ENCODE results near the gene GTF2H2C.
"Not testable (repeated sequence)": the region's sequence is repeated elsewhere in the genome, so short reads cannot be mapped to it uniquely, and the experiment has no call there.

DNA sequence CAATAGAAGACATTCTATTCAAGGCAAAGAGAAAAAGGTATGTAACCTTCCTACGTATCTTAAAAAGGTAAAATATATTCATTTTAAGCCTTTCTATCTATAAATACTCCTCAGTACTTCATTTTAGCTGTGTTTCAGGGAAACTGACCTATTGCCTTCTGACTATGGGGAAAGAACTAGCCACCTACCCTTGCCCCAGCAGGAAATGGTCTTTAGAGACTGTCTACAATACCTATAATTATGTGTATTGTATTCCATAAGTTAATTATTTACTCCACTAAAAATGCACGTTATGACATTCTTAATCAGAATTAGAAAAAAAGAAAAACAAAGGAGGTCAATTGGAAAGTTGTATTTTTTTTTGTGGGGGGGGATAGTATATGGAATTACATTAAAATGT, 6.2 kb downstream of the GTF2H2C start:
- TF ChIP-seq, protein P1, sequence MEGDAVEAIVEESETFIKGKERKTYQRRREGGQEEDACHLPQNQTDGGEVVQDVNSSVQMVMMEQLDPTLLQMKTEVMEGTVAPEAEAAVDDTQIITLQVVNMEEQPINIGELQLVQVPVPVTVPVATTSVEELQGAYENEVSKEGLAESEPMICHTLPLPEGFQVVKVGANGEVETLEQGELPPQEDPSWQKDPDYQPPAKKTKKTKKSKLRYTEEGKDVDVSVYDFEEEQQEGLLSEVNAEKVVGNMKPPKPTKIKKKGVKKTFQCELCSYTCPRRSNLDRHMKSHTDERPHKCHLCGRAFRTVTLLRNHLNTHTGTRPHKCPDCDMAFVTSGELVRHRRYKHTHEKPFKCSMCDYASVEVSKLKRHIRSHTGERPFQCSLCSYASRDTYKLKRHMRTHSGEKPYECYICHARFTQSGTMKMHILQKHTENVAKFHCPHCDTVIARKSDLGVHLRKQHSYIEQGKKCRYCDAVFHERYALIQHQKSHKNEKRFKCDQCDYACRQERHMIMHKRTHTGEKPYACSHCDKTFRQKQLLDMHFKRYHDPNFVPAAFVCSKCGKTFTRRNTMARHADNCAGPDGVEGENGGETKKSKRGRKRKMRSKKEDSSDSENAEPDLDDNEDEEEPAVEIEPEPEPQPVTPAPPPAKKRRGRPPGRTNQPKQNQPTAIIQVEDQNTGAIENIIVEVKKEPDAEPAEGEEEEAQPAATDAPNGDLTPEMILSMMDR (IDR thresholded peaks at IDR 0.05; ENCODE audit: poor library complexity, severe bottlenecking), result not testable (repeated sequence)
- not testable (repeated sequence) for TF ChIP-seq EP300 (conservative IDR thresholded peaks at IDR 0.05; ENCODE audit: poor library complexity, severe bottlenecking); MXI1 (conservative IDR thresholded peaks at IDR 0.05; ENCODE audit: poor library complexity, severe bottlenecking); EZH2 (IDR thresholded peaks at IDR 0.05; ENCODE audit: borderline replicate concordance, insufficient read depth, low read length, poor library complexity, severe bottlenecking); POLR2AphosphoS5 (IDR thresholded peaks at IDR 0.05); RAD21 (conservative IDR thresholded peaks at IDR 0.05); TAF1 (IDR thresholded peaks at IDR 0.05; ENCODE audit: low read depth); SMC3 (conservative IDR thresholded peaks at IDR 0.05; ENCODE audit: poor library complexity)
- TF ChIP-seq, protein P2, sequence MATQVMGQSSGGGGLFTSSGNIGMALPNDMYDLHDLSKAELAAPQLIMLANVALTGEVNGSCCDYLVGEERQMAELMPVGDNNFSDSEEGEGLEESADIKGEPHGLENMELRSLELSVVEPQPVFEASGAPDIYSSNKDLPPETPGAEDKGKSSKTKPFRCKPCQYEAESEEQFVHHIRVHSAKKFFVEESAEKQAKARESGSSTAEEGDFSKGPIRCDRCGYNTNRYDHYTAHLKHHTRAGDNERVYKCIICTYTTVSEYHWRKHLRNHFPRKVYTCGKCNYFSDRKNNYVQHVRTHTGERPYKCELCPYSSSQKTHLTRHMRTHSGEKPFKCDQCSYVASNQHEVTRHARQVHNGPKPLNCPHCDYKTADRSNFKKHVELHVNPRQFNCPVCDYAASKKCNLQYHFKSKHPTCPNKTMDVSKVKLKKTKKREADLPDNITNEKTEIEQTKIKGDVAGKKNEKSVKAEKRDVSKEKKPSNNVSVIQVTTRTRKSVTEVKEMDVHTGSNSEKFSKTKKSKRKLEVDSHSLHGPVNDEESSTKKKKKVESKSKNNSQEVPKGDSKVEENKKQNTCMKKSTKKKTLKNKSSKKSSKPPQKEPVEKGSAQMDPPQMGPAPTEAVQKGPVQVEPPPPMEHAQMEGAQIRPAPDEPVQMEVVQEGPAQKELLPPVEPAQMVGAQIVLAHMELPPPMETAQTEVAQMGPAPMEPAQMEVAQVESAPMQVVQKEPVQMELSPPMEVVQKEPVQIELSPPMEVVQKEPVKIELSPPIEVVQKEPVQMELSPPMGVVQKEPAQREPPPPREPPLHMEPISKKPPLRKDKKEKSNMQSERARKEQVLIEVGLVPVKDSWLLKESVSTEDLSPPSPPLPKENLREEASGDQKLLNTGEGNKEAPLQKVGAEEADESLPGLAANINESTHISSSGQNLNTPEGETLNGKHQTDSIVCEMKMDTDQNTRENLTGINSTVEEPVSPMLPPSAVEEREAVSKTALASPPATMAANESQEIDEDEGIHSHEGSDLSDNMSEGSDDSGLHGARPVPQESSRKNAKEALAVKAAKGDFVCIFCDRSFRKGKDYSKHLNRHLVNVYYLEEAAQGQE (IDR thresholded peaks at IDR 0.05; ENCODE audit: borderline replicate concordance), result not testable (repeated sequence)

Data from neural cell (in vitro differentiated cells).